Psoas muscle (tissue), 8 donors: Measurements from ENCODE around the gene BRAT1. TPM values are rescaled to one million over a fixed set of nuclear protein-coding genes. Genes with fewer than 3 reads are reported as not detected.

Experiments used
- ATAC-seq, 4 donors: fragments of 200-7000 bp; cut with Tn5 transposase; one replicate each; pipeline ENCODE4 v1.9.1; 2020; ENCODE audit warnings: moderate library complexity in 3 of 4, mild to moderate bottlenecking in 2 of 4
- DNase-seq, 2 donors: peaks; one replicate each; pipeline ENCODE4 v3.0.0-alpha.2; 2020
- H3K27ac ChIP-seq: fragments of 200-600 bp; one replicate; pipeline ENCODE4 v1.8.0; 2022
- H3K27me3 ChIP-seq, 3 donors: fragments of 200-600 bp in 1 of 3; one replicate each; pipeline versions ENCODE4 v1.6.1 to v1.8.0; 2013 to 2022; ENCODE audit warnings: low read length in 2 of 3, mild to moderate bottlenecking in 2 of 3, moderate library complexity in 1 of 3; ENCODE audit not compliant: insufficient read depth in 3 of 3
- H3K36me3 ChIP-seq, 2 donors: fragments of 200-600 bp in 1 of 2; one replicate each; pipeline versions ENCODE4 v1.6.1 to v1.8.0; 2013 to 2022; ENCODE audit warnings: low read depth in 1 of 2, mild to moderate bottlenecking in 1 of 2, moderate library complexity in 1 of 2; ENCODE audit not compliant: insufficient read depth in 1 of 2
- H3K4me1 ChIP-seq: fragments of 200-600 bp; one replicate; pipeline ENCODE4 v1.8.0; 2022
- H3K4me3 ChIP-seq: fragments of 200-600 bp; one replicate; pipeline ENCODE4 v1.8.0; 2022; ENCODE audit warnings: mild to moderate bottlenecking
- H3K9me3 ChIP-seq: fragments of 200-600 bp; one replicate; pipeline ENCODE4 v1.8.0; 2022
- WGBS, 3 donors: extraction: QIAGEN DNeasy Blood & Tissue Kit; methylation state at CpG; one replicate each; pipeline versions ENCODE4 v1.1.6 to v1.1.7; 2013; 5-methylcytosine and 5-hydroxymethylcytosine counted together
- intact Hi-C, 2 donors: fragments of 100-400 bp; cut with DNase I; formaldehyde crosslinking; loops; one replicate each; pipeline versions ENCODE4 v1.11.0 to v1.14.2; 2022
- polyA plus RNA-seq, 3 donors: library from polyadenylated mRNA; stranded (reverse); fragments of 200-250 nt; gene quantifications; one replicate each; pipeline ENCODE4 v1.2.3, GENCODE V29; 2013
- total RNA-seq, 4 donors: library from RNA; stranded (reverse); fragmentation: NEBNext Ultra II Directional in 2 of 4; extraction: Animal tissue kit (Norgen Biotek cat#: 25700) in 2 of 4; gene quantifications; one replicate each; pipeline versions ENCODE4 v1.2.1 to v1.2.4, GENCODE V29; 2021 to 2023
- TF ChIP-seq, protein P1 (sequence below): fragments of 200-600 bp; IDR thresholded peaks from one replicate; pipeline ENCODE4 v1.8.0; 2022; ENCODE audit warnings: antibody characterized with exemption
- donor health status: healthy with polysubstance abuse.
- donor health status: DM: no; HTN: no; CAD: no; lungs with moderate emphysema.
- donor health status: Bipolar disorder and iron deficiency.
- donor health status: healthy.
- donor health status: DM: yes; HTN: yes; CAD: no.
- donor health status: DM: no; HTN: no; CAD: no.
- donor health status: DM: no; HTN: no; CAD: no.
- donor health status: DM: yes; HTN: yes; CAD: no.

BRAT1 gene
- total and polyA plus RNA-seq, 7 donors: 11.9 to 14.8 (median 13.2) TPM

DNA sequence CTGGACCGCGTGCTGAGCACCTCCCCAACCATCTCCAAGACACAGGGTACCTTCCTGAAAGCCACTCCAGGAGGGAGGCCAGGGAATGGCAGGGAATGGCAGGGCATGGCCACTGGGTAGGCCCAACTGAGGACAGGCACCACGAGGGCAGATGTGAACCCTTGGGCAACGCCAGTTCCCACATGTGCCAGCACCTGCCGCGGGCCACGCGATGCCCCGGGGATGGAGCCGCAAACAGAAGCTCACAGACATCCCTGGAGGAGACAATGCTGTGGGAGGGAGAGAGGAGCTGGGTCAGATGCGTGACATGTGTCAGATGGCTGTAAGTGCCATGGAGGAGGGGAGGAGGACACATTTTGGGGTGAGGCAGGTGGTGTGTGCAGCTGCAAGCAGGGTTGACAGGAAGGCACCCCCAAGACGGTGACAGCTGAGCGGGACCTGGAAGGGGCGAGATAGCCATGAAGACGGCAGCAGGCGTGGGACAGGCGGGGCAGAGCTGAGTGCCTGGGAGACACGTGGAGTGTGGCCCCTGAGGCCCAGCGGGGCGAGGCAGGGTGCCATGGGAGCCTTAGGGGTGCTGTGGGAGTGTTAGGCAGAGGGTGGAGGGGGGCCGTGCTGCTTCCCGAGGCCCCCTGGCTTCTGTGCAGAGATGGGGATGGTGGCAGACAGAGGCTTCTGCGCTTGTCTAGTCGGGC is 31.1 kb upstream of the BRAT1 start:
- intact Hi-C loops: no loop called here
- H3K27me3 ChIP-seq: no peaks in the 10 kb centered on the region
- DNase-seq (no peak), ATAC-seq (no peak)
- TF ChIP-seq, protein P1, sequence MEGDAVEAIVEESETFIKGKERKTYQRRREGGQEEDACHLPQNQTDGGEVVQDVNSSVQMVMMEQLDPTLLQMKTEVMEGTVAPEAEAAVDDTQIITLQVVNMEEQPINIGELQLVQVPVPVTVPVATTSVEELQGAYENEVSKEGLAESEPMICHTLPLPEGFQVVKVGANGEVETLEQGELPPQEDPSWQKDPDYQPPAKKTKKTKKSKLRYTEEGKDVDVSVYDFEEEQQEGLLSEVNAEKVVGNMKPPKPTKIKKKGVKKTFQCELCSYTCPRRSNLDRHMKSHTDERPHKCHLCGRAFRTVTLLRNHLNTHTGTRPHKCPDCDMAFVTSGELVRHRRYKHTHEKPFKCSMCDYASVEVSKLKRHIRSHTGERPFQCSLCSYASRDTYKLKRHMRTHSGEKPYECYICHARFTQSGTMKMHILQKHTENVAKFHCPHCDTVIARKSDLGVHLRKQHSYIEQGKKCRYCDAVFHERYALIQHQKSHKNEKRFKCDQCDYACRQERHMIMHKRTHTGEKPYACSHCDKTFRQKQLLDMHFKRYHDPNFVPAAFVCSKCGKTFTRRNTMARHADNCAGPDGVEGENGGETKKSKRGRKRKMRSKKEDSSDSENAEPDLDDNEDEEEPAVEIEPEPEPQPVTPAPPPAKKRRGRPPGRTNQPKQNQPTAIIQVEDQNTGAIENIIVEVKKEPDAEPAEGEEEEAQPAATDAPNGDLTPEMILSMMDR: no peak
- no peak overlapping the region for H3K4me3 ChIP-seq
- peaks cover 0 to 46% of the 10 kb centered on the region in 2 donors for H3K36me3 ChIP-seq
- 88 to 89% (median 88%) methylated on average over 24 of the region's 24 CpGs for WGBS, 3 donors
- no peaks in the 10 kb centered on the region for H3K4me1 ChIP-seq
- H3K27ac ChIP-seq: no peak overlapping the region
- no peaks in the 10 kb centered on the region for H3K9me3 ChIP-seq

DNA sequence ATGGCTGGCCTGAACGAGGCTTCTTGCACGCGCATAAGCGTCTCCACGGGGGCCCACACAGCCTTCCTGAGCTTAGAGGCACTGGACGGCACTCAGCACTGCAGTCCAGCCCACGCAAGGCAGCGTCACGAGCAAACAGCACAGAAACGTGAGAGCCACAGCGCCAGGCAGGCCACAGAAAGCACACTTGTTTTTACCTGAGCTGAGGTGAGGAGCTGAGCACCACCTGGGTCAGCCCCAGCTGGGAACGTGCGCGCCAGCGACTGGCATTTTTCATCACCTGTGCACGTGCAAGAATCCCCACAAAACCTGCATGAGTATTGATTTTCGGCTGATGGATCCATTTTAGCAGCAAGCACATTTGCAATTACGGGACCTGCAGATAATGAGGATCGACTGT is 30.1 kb upstream of the BRAT1 start:
- Histone ChIP-seq H3K36me3 (peaks cover 0 to 36% of the 10 kb centered on the region in 2 donors), H3K27me3 (no peaks in the 10 kb centered on the region), H3K4me1 (no peaks in the 10 kb centered on the region), H3K9me3 (no peaks in the 10 kb centered on the region), H3K27ac (no peak overlapping the region), H3K4me3 (no peak overlapping the region)
- no peak for DNase-seq
- no peak for ATAC-seq
- TF ChIP-seq, protein P1: no peak
- intact Hi-C loops: no loop called here
- 86 to 88% (median 87%) methylated on average over 19 of the region's 19 CpGs for WGBS, 3 donors

DNA sequence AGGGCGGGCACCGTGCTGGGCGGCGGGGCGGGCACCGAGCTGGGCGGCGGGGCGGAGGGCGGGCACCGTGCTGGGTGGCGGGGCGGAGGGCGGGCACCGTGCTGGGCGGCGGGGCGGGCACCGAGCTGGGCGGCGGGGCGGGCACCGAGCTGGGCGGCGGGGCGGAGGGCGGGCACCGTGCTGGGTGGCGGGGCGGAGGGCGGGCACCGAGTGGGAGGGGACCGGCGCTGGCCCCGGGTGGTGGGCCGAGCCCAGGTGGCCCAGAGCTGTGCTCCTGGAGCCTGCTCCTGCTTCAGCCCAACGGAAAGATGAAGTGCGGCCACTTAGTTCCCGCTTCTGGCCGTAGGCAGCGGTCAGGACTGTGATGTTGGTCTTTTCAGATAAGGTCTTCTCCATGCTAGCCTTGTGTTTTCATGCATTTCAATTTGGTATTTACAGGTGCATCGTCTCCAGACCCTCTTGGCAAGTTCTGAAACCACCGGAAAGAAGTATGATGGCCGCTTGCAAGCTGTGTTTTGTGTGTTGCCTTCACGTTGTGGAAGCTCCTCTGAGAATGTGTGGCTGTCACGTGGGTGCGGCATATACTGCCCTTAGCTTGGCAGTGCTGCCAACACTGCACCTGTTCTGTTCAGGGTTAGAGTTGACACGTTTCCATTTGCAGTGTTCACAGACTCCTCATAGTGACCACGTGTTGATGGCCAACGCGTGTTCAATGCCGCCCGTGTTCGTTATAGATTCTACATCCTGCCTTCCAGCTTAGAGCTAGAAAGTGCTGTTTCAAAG is 28.7 kb upstream of the BRAT1 start:
- no peak overlapping the region for H3K27ac ChIP-seq
- intact Hi-C loops: no loop called here
- no peaks in the 10 kb centered on the region for H3K4me1 ChIP-seq
- ATAC-seq: no peak
- no peaks in the 10 kb centered on the region for H3K27me3 ChIP-seq
- peaks cover 0 to 27% of the 10 kb centered on the region in 2 donors for H3K36me3 ChIP-seq
- 88 to 90% (median 90%) methylated on average over 22 to 47 of the region's 54 CpGs for WGBS, 3 donors
- no peak overlapping the region for H3K4me3 ChIP-seq
- TF ChIP-seq, protein P1: no peak
- no peak for DNase-seq
- no peaks in the 10 kb centered on the region for H3K9me3 ChIP-seq

- TF ChIP-seq, protein P1: no peak
- no peaks in the 10 kb centered on the region for H3K9me3 ChIP-seq
- no peak overlapping the region for H3K27ac ChIP-seq
- intact Hi-C loops: no loop called here
- no peaks in the 10 kb centered on the region for H3K27me3 ChIP-seq
- H3K36me3 ChIP-seq: peaks cover 0 to 35% of the 10 kb centered on the region in 2 donors
- ATAC-seq (no peak), DNase-seq (no peak)
- H3K4me1 ChIP-seq: no peaks in the 10 kb centered on the region
- 86 to 90% (median 90%) methylated on average over 22 to 24 of the region's 24 CpGs for WGBS, 3 donors
- no peak overlapping the region for H3K4me3 ChIP-seq
Observed at GRCh38 chr7:2582006-2582735, 26.8 kb upstream of the BRAT1 start.
